GM19468 (cell line): ENCODE results near the gene SFMBT2.

Experiments used
- ATAC-seq: cut with Tn5 transposase; IDR thresholded peaks from one replicate; pipeline ENCODE4 v1.9.1; 2021; ENCODE audit warnings: mild to moderate bottlenecking, moderate library complexity, moderate number of reproducible peaks; ENCODE audit not compliant: unreplicated experiment; ENCODE audit errors: extremely low read depth

Gene SFMBT2

GRCh38 chr10:7373039-7373438, 37.8 kb downstream of the SFMBT2 start:
- no peak for ATAC-seq

- ATAC-seq: no peak
Observed at GRCh38 chr10:7372504-7372903, 38.3 kb downstream of the SFMBT2 start.

- ATAC-seq: no peak
Observed at GRCh38 chr10:7370511-7370910, 40.3 kb downstream of the SFMBT2 start.

GRCh38 chr10:7365027-7365745, 45.6 kb downstream of the SFMBT2 start:
- ATAC-seq: no peak

- no peak for ATAC-seq
Observed at GRCh38 chr10:7364474-7364873, 46.4 kb downstream of the SFMBT2 start.

- ATAC-seq: no peak
Observed at GRCh38 chr10:7363700-7364099, 47.1 kb downstream of the SFMBT2 start.

- ATAC-seq: no peak
Observed at GRCh38 chr10:7362471-7362870, 48.4 kb downstream of the SFMBT2 start.

GRCh38 chr10:7361316-7361715, 49.5 kb downstream of the SFMBT2 start:
- no peak for ATAC-seq

GRCh38 chr10:7359954-7360353, 50.9 kb downstream of the SFMBT2 start:
- ATAC-seq: no peak

- ATAC-seq: no peak
Observed at GRCh38 chr10:7359356-7359755, 51.5 kb downstream of the SFMBT2 start.

- ATAC-seq: no peak
Observed at GRCh38 chr10:7357193-7357592, 53.6 kb downstream of the SFMBT2 start.

- ATAC-seq: no peak
Observed at GRCh38 chr10:7354330-7355047, 56.3 kb downstream of the SFMBT2 start.

- no peak for ATAC-seq
Observed at GRCh38 chr10:7351894-7352293, 58.9 kb downstream of the SFMBT2 start.

GRCh38 chr10:7350541-7351195, 60.2 kb downstream of the SFMBT2 start:
- ATAC-seq: no peak

GRCh38 chr10:7345717-7346116, 65.1 kb downstream of the SFMBT2 start:
- ATAC-seq: no peak

- ATAC-seq: no peak
Observed at GRCh38 chr10:7343040-7343439, 67.8 kb downstream of the SFMBT2 start.

- no peak for ATAC-seq
Observed at GRCh38 chr10:7340179-7340874, 70.5 kb downstream of the SFMBT2 start.

GRCh38 chr10:7339510-7339909, 71.3 kb downstream of the SFMBT2 start:
- ATAC-seq: no peak

GRCh38 chr10:7338469-7338868, 72.4 kb downstream of the SFMBT2 start:
- ATAC-seq: no peak

GRCh38 chr10:7337431-7338171, 73.2 kb downstream of the SFMBT2 start:
- no peak for ATAC-seq
